GM19455 (cell line): ENCODE results near the gene GIT1.

Experiments
- ATAC-seq: cut with Tn5 transposase; IDR thresholded peaks from one replicate; pipeline ENCODE4 v1.9.1; 2021; ENCODE audit not compliant: unreplicated experiment

GIT1 gene

DNA sequence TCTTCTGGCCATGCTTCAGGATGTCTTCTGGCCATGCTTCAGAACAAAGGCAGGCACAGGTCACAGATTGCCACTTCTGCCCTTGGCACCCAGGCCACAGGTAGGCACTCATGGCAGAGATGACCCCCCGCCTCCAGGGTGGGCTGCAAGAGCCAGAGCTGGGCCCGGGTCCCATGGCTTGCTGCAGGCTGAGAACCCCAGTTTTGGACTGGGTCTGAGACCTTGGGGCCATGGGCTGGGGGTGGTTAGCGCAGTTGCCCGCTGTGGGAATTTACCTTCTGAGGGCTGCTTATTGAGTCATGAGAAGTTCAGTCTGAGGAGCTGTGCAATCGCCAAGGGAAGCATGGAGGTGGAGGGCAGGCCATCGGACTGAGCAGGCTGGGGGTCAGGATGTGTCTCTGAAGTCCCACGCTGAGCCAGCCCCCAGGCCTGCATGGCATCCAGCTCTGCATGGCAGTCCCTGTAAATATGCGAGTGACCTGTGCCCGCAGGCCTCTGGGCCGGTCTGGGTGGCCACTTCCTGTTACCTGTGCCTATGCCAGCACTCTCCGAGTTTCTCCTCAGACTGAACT lies 5.2 kb upstream of the GIT1 start:
- no peak for ATAC-seq

DNA sequence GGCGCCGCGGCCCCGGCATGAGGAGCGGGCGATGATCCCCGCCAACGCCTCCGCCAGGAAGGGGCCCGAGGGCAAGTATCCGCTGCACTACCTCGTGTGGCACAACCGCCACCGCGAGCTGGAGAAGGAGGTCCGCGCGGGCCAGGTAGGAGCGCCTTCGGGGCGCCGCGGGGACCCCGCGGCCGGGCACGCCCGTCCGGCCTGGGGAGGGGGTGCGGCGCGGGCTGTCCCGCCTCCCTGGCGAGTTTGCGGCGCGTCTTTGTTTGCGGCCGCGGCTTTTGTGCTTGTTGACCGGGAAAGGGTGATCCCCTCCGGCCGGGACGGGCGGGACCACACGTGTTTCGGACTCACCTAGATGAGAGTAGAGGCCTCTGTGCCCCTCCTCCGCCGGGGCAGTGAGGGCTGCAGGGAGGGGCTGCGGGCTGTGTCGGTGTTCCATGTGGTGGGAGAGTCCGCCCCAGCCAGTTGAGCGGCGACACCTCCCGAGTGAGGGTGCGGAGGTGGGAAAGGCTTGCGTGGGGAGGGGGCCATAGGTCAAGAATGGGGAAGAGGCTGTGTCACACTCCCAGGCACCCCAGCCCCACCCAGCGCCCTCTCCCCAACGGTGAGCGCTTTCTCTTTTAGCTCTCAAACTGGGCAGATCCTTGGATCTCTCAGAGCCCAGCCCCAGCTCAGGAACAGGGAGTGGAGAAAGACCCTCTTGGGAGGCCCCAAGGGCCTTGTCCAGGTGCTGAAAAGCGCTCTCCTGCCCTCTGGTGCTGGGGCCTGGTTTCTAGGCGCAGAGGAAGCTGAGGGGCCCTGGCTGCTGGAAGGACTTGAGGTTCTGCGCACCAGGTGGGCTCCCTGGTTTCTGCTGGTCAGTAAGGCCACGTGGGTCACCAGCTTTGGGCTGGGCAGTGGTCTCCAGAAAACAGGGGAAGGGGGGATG lies 4.4 kb upstream of the GIT1 start:
- no peak for ATAC-seq

DNA sequence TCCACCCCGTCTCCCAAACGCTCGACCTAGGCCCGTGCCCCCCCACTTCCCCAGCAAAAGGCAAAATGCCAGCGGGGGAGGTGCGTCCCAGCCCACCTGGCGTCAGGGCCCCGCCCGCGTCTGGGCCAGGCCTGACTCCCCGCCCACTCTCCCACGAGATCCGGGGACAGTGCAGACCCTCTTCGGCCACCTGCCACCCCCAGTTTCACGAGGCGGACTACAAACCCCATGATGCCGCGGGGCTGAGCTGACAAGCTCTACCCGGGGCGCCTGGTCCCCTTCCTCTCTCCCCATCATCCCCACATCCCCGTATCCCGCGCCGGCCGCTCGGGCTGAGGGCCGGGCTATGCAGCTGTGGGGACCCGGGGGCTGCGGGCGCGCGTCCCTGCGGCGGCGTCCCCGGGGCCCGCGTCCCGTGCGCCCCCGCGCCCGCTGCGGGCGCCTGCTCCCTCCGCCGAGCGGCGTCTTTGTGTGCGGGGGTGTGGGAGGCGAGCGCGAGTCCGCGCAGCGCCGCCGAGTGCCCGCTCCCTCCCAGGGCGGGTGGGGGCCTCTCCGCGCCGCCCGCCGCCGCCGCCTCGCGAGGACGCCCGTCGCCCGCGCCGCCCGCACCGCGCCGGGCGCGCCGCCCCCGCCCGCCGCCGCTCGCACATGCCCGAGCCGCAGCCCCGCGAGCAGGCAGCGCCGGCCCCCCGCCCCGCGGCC lies 3.6 kb upstream of the GIT1 start, which contains the start of gene ANKRD13B:
TSS of gene ANKRD13B (plus strand) at position 283 of the 702 bp plus-strand sequence. CDS start 490 bp downstream, outside the sequence.
- no peak for ATAC-seq

DNA sequence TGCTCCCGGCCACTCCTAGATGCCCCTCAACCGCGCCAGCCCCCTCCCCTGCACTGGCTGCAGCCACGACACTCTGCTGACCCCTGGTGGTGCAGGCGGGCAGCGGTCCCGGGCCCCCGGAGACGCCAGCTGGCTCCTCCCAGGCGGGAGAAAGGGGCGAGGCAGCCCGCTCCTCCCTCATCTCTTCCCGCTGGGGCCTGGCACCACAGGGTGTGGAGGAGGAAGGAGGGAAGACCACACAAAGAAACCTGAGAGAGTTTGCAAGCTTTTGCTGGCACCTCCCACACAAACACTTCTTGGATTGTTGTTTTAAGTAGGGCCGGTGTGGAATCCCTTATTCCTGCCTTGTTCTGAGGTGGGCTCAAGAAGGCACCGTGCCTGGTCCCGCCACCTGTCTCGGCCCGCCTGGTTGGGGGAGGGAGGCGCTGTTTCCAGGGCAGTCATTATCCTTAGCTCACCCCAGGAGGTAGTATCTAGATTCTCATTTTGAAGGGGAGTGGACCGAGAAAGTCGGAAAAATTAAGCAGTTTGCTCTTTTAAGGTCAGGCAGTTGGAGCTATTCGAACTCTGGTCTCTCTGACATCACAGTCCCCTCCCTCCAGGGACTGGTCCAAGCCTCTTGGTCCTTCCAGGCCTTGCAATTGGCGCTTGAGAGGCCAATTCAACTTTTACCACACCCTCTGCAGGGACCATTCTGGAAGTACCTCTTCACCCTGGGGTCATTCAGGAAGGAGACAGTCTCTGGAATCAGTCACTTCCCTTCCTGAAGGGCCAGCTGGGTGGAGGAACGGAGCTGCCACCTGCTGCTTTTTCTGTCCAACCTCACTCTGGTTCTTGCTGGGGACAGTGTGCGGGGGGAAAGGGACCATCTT lies 2.5 kb upstream of the GIT1 start:
- ATAC-seq: no peak

DNA sequence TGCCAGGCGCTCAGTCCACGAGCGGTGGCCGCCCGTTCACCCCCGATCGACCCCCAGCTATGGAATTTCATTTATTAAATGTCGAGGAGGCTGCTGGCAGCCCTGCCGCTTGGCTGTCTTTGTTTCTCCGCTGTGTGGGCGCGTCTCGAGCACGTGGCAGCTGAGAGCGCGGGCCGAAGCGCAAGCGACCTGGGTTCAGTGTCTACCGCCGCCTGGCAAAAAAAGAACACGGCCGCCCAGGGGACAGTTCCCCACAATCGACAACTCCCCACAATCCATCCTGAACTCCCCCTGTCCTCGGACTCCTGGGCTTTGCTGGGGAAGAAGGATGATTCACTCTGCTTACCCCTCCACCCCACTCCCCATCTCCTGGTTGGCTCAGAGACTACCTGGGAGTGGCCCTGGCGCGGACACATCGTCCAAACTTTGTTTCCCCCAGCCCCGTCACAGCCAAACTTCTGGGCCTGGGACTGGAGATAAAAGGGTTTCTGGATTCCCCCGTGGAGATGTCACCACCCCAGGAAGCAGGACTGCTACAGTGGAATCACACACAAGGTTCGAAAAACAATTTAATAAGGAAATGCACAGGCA lies 1.8 kb upstream of the GIT1 start:
- ATAC-seq: no peak

DNA sequence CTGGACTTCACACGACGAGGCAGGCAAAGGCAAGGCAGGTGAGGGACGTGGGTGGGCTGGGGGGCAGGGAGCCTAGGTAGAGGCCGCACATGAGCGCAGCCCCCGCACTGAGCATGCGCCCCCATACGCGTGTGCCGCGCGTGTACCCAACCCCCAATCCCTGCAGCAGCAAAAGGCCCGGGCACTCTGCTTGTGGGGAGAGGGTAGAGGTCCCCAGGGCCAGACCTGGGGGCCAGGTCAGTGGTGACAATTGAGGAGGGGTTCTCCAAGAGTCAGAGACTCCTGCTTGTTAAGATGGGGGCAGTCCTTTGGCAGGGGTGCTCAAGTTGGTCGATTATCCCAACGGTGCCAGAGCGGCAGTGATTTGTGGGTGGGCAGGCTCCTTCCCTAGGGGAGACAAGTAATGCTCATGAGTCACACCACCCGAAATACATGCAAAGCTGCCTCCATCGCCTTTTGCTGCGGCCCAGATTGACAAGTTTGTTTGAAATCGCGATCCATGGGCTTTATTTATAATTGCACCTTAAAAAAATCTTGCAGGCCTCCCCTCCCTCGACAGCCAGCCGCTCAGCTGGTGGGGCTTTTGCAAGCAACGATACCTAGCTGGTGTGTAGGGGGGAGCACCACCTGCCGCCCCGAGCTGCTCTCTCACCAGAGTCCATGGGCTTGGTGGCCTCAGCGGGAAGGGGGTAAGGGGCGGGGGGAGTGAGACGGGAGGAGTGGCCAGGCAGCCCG lies 1.1 kb upstream of the GIT1 start:
- ATAC-seq: no peak

DNA sequence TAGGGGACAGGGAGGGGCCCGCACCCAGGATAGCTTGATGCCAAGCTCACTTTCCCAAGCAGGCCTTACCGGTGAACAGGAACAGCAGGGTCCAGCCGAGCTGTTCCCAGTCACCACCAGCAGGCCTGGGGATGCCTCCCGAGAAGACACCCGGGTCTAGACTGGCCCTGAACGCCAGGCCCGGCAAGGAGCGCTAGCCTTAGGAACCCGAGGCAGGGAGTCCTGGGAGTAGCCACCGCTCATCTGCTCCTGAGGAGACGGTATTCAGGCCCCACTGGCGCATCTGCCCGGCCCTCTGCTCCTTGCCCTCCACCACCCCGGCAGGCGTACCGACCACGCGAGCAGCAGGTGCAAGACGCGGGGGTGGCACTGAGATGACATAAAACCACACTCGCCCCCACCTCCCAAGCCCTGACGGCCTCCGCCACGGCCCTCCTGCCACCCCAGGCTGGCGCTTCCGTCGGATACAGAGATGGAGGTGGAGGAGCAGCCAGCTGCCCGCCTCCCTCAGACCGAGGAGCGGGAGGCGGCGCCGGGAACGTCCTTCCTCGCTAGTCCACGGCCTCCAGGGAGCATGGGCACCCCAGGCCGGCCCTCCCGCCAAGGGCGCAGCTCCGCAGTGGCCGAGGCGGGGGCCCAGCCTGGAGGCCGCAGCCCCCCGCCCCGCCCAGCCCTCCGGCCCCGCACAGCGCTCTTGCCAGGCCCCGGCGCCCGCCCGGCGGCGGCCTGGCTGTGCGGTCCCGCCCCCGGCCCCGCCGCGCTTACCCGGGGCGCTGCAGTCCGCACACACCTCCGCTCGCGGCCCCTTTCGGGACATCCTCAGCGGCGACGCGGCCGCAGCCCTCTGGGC lies 661 bp downstream of the GIT1 start:
- ATAC-seq: no peak

DNA sequence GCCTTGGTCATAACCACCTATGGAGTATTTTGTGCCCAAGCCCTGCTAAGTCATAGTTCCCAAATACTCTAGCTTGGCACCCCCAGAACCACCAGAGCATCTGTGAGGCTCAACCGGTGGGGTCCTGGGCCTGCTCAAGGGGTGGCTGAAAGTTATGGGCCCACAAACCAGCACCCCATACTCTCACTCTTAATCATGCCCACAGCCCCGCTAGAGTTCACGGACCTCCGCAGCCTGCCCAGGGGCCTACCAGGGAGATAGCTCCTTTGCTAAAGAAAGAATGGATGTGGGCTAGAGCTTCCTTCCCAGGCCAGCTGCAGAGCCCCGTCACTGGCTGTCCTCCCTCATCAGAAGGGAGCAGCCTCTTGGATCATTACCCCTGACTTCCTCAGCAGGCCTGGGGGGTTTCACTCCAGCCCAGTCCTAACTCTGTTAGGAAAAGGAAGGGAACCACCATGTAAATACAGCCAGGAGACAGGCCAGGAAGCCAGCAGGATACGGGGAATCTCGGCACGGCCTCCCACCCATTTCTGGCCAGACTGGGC lies 1.4 kb downstream of the GIT1 start:
- ATAC-seq: no peak

DNA sequence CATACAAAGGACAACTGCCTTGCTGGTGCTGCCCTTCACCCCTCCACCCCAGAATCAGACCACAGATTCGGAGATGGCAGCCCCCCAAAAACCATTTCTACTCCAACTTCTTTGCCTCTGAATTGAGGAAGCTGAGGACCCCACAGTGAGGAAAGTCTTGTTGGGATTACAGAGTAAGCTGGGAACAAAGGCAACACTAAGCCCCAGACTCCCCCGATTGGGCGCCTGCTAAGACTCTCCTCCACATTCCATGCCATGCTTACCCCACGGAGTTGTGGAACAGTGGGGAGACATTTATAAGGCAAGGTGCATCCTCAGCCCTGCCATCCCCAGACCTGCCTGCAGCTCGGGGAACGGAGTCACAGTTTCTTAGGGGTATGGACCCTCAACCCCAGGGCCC lies 1.9 kb downstream of the GIT1 start:
- ATAC-seq: no peak

DNA sequence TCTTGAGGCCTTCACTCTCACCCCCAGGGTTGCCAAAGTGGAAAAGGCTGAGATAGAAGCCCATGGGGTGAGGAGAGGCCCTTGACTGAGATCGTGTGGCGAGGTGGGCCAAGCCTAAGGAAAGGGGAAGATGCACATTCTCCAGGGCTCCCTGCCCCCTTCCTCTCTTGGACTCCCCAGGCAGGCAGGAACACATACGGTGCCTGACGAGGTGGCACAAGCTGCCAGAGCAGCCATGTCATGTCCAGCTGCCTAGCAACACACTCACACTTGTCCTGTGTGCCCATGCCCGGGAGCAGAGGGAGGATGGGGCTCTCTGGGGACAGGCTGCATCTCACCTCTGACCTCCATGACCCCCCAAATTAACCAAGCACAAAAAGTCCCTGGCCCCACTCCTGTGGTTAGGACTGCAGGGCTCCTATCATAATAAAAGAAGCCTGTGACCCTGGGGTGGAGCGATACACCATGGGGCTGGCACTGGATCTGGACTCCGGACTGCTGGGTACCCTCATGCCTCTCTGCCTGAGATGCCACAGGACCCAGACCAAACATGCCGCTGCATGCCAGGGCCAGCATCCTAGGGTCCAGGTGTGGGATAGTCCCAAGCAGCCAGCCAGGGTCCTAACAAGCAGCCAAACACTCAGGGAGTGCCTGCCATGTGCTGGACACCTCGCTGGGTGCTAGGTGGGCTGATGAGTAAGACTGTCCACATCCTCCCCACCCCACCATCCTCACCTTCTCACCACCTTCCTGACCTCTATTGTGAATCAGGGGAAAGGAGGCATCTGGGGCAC lies 2.6 kb downstream of the GIT1 start:
- ATAC-seq: no peak

DNA sequence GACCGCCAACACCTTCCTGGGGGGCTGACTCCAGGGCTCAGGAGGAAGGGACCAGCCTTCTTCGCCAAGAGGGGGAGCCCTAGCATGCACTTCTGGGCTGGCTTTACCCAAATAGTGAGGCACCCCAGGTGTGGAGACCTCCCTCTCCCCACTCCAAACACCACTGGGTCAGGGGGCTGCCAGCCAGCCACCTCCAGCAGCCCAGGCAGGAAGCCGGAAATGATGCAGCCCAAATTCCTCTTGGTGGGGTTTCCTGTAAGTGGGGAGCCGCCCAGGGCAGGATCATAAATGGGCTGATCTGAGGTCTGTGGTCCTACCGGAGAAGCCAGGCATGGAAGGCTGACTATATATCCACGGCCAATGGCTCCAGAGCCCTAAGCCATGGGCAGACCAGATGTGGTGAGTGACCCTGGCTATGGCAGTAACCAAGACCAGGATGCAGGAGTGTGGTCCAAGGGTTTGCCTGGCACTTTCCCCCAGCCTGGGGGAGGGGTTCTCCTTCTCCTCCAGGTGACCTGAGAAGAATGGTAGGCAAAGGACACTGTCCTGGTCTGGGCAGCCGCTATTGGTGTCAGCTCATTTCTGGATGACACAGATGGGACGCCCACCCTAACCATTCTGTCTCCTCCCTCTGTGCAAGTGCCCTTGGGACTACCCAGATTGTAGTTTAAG lies 4.2 kb downstream of the GIT1 start:
- no peak for ATAC-seq

DNA sequence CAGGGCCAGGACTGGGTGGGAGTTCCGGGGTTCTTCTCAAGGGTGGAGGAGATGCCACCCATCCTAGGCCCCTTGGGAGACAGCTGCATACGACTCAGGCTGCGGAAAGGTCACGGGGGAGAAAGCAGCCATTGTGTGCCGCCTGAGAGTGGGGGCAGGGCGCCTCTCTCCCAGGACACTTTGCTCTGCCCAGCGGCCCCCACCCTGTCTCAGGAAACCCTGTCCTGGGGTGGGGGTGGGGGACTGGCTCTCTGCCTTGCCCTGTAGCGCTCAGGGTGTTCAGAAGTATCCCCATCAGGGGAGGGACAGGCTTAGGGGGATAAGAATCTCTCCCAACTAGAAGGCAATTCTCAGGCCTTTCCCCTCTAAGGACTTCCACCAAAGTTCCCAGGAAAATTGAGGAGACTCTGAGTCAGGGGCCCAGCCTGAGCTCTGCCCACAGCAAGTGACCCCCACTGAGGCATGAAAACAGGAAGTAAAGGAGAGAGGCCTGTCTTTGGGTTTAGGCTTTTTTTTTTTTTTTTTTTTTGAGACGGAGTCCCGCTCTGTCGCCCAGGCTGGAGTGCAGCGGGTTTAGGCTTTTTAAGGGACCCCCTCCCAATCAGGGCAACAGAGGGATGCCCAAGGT lies 4.9 kb downstream of the GIT1 start:
- no peak for ATAC-seq

DNA sequence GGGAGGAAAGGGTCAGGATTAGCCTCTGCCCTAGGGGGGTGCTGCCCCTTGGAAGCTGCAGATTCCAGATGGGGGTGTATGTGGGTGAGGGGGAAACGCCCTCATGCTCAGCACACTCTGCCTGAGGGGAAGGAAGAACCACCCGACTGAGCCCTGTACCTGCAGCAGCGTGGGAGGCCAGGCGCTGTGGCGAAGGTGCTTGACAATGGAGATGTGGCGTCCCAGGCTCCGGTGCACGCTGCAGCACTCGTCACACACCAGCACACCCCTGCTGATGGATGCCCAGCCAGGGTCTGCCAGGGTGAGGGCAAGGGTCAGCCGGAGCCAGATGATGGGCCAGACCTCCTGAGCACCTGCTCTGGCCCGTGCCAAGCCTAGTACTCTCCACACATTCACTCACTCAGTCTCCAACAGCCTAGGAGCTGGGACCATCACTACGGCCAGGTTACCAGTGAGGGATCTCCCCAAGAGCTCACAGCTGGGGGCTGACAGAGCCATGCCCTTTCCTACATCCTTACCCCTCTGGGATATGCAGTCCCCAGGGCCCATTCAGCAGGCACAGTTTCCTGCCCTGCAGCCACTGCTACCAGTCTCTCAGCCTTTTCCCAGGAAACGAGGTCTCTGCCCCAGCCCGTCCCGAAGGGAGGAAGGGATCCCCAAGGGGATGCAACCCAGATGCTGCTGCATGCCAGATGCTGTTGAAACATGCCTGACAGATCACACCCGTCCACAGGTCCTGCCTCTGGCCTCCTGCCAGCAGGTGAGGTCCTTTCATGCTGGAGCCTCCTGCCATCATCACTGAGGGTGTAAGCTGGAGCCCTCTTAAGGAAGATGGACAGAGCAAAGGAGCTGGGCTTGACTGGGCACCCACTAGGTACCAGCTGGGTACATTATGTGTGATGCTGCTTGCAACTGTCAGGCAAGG lies 5.9 kb downstream of the GIT1 start:
- no peak for ATAC-seq

DNA sequence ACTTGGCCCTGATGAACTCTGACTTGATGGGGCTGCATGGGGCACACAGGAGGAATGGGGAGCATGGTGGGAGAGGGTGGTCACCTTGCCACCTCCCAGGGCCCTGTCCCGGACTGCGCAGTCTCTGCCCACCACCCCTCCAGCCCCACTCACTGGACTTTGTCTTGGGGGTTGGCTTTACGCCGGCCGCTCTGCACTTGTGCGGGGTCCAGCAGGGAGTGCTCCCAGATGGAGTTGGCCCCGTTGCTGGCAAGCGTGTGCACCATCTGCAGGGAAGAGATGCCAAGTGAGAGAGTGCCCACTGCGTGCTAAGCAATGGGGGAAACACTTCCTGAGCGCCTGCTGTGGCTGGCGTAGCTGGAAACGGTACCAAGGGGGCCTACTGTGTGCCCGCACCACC lies 6.7 kb downstream of the GIT1 start:
- no peak for ATAC-seq

DNA sequence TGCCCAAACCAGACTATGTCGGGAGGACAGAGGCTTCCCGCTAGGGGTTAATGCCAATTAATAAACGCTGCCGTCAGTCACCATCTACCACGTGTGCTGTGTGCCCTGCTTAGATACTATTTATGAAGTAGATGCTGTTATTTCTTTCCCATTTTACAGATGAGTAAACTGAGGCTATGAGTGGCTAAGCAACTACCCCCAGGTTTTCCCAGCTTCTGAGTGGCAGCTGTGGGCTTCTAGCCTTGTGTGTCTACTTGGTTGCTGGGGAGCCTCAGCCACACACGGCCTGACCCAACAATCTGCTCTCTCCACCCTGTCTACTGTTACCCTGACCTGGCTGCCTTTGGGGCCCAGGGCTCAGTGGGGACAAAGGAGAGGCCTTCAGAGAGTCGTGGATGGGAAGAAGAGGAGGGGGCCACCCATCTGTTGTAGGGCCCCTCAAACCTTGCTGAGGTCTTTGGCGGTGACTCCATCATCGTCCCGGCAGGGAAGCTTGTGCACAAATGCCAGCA lies 7.1 kb downstream of the GIT1 start:
- no peak for ATAC-seq
